GM12878 (cell line): ENCODE results near the gene NTN3. TPM values are rescaled to one million over a fixed set of nuclear protein-coding genes. Genes with fewer than 3 reads are reported as not detected.

Experiments used
- ASH2L ChIP-seq: fragments of 300-600, 200-600 bp; sonication (generic); IDR thresholded peaks from 2 replicates; pipeline ENCODE4 v1.6.1; 2017; ENCODE audit warnings: low read depth, mild to moderate bottlenecking, borderline replicate concordance
- ESRRA ChIP-seq: IDR thresholded peaks from 2 replicates; pipeline ENCODE4 v1.6.1; 2012; ENCODE audit warnings: mild to moderate bottlenecking, low read length, improper control_type of control experiment
- ETV6 ChIP-seq, 2 experiments: fragments of 450-650 bp in 1 of 2; IDR thresholded peaks in 1 of 2; conservative IDR thresholded peaks in 1 of 2; 2 replicates each; pipeline ENCODE4 v1.6.1; 2014; ENCODE audit warnings: antibody characterized with exemption in 1 of 2, borderline replicate concordance in 1 of 2, low read depth in 1 of 2, mild to moderate bottlenecking in 1 of 2, moderate library complexity in 1 of 2
- JUND ChIP-seq: IDR thresholded peaks from 2 replicates; pipeline ENCODE4 v1.6.1; 2012; ENCODE audit warnings: low read depth, mild to moderate bottlenecking, low read length, improper control_type of control experiment, moderate library complexity
- MEF2B ChIP-seq: fragments of 450-650 bp; IDR thresholded peaks from 2 replicates; pipeline ENCODE4 v1.6.1; 2018; ENCODE audit warnings: mild to moderate bottlenecking, moderate library complexity; ENCODE audit not compliant: partially characterized antibody, poor library complexity, severe bottlenecking
- POLR2A ChIP-seq: IDR thresholded peaks from 2 replicates; pipeline ENCODE4 v1.6.1; 2011; ENCODE audit warnings: low read depth, mild to moderate bottlenecking, low read length
- POU2F2 ChIP-seq: IDR thresholded peaks from 3 replicates; pipeline ENCODE4 v1.6.1; 2011; ENCODE audit warnings: low read depth, mild to moderate bottlenecking, low read length, borderline replicate concordance
- RCOR1 ChIP-seq: conservative IDR thresholded peaks from 2 replicates; pipeline ENCODE4 v1.6.1; 2012; ENCODE audit warnings: low read depth, low read length, improper control_type of control experiment
- RELB ChIP-seq: fragments of 450-650 bp; IDR thresholded peaks from 2 replicates; pipeline ENCODE4 v1.6.1; 2017; ENCODE audit warnings: low read depth, mild to moderate bottlenecking, moderate library complexity
- RFX5 ChIP-seq: IDR thresholded peaks from 2 replicates; pipeline ENCODE4 v1.6.1; 2011; ENCODE audit warnings: low read depth, low read length, improper control_type of control experiment
- ZNF24 ChIP-seq: fragments of 450-650 bp; IDR thresholded peaks from 2 replicates; pipeline ENCODE4 v1.6.1; 2017; ENCODE audit warnings: antibody characterized with exemption, mild to moderate bottlenecking
- polyA plus RNA-seq, 11 experiments: library from polyadenylated mRNA; depleted of rRNA in 4 of 11; unstranded in 6 of 11; stranded (reverse) in 5 of 11; fragments of >200 nt; fragmentation: Nextera tagmentation in 4 of 11; fragmentation: Illumina TruSeq in 1 of 11; extraction: Ambion mirVana in 4 of 11; extraction: Trizol in 1 of 11; gene quantifications; 1 replicate in 1 of 11; 2 replicates in 10 of 11; pipeline versions ENCODE4 v1.2.1 to v1.2.3, GENCODE V29; 2011 to 2016; ENCODE audit warnings: inconsistent platforms in 2 of 11, missing spikeins in 2 of 11, low read depth in 1 of 11
- total RNA-seq, 4 experiments: library from RNA; depleted of rRNA in 3 of 4; stranded (reverse); fragments of >200 nt in 3 of 4; fragmentation: Illumina TruSeq in 1 of 4; extraction: Trizol in 1 of 4; gene quantifications; 2 replicates each; pipeline versions ENCODE4 v1.2.1 to v1.2.3, GENCODE V29; 2013 to 2021
- TF ChIP-seq, protein P1 (sequence below): IDR thresholded peaks from 2 replicates; pipeline ENCODE4 v1.6.1; 2012; ENCODE audit warnings: low read length, inconsistent platforms
- TF ChIP-seq, protein P2 (sequence below): fragments of 450-650 bp; IDR thresholded peaks from 2 replicates; pipeline ENCODE4 v1.6.1; 2017; ENCODE audit warnings: mild to moderate bottlenecking, moderate library complexity
- TF ChIP-seq, protein P3 (sequence below): fragments of 450-650 bp; formaldehyde crosslinking; IDR thresholded peaks from 2 replicates; pipeline ENCODE4 v1.4.0; 2020; ENCODE audit warnings: mild to moderate bottlenecking, moderate library complexity

The NTN3 gene
- total and polyA plus RNA-seq, 10 of the 15 experiments (the other 5 are each of a cell fraction or from before 2014, with no cell fraction given) = 0.04 TPM; not detected in 9

DNA sequence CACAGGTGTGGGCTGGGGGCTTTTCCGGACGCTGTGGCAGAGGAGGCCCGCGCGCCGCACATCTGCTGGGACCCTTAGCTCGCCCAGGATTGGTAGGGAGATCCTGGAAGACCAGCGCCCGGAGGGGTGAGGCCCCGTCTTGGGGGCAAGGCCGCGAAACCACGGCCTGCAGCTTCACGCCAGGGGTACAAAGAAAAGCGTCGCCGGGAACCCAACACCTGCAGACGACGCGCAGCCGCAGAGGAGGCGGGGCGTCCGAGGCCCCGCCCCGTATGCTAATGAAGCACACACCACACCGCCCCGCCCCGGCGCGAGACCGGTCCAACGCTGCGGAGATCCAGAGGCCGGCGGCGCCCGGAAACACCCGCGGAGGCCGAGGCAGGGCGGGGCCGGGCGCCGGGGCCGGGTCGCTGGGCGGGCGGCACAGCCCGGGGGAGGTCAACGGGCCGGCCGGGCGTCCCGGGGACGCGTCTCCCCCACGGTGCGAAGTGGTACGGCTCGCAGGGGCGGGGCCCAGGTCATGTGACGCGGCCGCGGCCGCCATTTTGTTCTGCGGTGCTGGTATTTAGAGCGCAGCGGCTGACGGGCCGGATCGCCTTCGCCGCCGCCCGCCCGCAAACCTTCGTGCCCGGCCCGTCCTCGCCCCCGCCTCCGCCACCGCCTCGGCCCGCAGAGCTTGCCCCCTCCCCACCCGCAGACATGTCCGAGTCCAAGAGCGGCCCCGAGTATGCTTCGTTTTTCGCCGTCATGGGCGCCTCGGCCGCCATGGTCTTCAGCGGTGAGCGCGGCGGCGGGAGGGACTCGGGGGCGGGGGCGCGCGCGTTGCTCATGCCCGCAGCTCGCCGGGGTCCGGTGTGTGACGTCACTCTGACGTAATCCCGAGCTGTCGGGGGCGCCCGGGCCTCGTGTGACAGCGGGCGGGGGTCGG is 42.6 kb downstream of the NTN3 start, which contains the start of gene ATP6V0C (continued):
- TF ChIP-seq, protein P1, sequence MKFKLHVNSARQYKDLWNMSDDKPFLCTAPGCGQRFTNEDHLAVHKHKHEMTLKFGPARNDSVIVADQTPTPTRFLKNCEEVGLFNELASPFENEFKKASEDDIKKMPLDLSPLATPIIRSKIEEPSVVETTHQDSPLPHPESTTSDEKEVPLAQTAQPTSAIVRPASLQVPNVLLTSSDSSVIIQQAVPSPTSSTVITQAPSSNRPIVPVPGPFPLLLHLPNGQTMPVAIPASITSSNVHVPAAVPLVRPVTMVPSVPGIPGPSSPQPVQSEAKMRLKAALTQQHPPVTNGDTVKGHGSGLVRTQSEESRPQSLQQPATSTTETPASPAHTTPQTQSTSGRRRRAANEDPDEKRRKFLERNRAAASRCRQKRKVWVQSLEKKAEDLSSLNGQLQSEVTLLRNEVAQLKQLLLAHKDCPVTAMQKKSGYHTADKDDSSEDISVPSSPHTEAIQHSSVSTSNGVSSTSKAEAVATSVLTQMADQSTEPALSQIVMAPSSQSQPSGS = no peak
- TF ChIP-seq, protein P2, sequence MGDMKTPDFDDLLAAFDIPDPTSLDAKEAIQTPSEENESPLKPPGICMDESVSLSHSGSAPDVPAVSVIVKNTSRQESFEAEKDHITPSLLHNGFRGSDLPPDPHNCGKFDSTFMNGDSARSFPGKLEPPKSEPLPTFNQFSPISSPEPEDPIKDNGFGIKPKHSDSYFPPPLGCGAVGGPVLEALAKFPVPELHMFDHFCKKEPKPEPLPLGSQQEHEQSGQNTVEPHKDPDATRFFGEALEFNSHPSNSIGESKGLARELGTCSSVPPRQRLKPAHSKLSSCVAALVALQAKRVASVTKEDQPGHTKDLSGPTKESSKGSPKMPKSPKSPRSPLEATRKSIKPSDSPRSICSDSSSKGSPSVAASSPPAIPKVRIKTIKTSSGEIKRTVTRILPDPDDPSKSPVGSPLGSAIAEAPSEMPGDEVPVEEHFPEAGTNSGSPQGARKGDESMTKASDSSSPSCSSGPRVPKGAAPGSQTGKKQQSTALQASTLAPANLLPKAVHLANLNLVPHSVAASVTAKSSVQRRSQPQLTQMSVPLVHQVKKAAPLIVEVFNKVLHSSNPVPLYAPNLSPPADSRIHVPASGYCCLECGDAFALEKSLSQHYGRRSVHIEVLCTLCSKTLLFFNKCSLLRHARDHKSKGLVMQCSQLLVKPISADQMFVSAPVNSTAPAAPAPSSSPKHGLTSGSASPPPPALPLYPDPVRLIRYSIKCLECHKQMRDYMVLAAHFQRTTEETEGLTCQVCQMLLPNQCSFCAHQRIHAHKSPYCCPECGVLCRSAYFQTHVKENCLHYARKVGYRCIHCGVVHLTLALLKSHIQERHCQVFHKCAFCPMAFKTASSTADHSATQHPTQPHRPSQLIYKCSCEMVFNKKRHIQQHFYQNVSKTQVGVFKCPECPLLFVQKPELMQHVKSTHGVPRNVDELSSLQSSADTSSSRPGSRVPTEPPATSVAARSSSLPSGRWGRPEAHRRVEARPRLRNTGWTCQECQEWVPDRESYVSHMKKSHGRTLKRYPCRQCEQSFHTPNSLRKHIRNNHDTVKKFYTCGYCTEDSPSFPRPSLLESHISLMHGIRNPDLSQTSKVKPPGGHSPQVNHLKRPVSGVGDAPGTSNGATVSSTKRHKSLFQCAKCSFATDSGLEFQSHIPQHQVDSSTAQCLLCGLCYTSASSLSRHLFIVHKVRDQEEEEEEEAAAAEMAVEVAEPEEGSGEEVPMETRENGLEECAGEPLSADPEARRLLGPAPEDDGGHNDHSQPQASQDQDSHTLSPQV = peak; percentile 29; the same call in 1 of the 2 replicates
- TF ChIP-seq ETV6 (conservative IDR thresholded peaks at IDR 0.05 in 1 of 2, IDR thresholded peaks at IDR 0.05 in 1 of 2; ENCODE audit: borderline replicate concordance in 1 of 2, low read depth in 1 of 2) (no peak), POU2F2 (peak; percentile 87; the same call in 1 of the 3 replicates), ESRRA (no peak), JUND (peak; percentile 97), POLR2A (peak; percentile 98), RELB (no peak), RCOR1 (no peak), ZNF24 (0 out of 2 replicates have a peak, but pooled peaks have one; percentile 14), MEF2B (peak; percentile 17), RFX5 (no peak), ASH2L (peak; percentile 89; the same call in 1 of the 2 replicates)
- TF ChIP-seq, protein P3, sequence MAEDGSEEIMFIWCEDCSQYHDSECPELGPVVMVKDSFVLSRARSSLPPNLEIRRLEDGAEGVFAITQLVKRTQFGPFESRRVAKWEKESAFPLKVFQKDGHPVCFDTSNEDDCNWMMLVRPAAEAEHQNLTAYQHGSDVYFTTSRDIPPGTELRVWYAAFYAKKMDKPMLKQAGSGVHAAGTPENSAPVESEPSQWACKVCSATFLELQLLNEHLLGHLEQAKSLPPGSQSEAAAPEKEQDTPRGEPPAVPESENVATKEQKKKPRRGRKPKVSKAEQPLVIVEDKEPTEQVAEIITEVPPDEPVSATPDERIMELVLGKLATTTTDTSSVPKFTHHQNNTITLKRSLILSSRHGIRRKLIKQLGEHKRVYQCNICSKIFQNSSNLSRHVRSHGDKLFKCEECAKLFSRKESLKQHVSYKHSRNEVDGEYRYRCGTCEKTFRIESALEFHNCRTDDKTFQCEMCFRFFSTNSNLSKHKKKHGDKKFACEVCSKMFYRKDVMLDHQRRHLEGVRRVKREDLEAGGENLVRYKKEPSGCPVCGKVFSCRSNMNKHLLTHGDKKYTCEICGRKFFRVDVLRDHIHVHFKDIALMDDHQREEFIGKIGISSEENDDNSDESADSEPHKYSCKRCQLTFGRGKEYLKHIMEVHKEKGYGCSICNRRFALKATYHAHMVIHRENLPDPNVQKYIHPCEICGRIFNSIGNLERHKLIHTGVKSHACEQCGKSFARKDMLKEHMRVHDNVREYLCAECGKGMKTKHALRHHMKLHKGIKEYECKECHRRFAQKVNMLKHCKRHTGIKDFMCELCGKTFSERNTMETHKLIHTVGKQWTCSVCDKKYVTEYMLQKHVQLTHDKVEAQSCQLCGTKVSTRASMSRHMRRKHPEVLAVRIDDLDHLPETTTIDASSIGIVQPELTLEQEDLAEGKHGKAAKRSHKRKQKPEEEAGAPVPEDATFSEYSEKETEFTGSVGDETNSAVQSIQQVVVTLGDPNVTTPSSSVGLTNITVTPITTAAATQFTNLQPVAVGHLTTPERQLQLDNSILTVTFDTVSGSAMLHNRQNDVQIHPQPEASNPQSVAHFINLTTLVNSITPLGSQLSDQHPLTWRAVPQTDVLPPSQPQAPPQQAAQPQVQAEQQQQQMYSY (CRISPR knock-in tag) = no peak
